Measurements from ENCODE around the gene OXCT2.
"Not testable (repeated sequence)": the region's sequence is repeated elsewhere in the genome, so short reads cannot be mapped to it uniquely, and the experiment has no call there.

- not testable (repeated sequence) for TF ChIP-seq SMAD1 (IDR thresholded peaks at IDR 0.05; ENCODE audit: low read depth, low read length, partially characterized antibody); ZBTB33 (CRISPR knock-in tag; IDR thresholded peaks at IDR 0.05); NRF1 (conservative IDR thresholded peaks at IDR 0.05 in 1 of 2, IDR thresholded peaks at IDR 0.05 in 1 of 2); JUND (IDR thresholded peaks at IDR 0.05; ENCODE audit: borderline replicate concordance, low read depth, low read length); JUND (tag; IDR thresholded peaks at IDR 0.05; ENCODE audit: borderline replicate concordance, low read depth, low read length); ZBED1 (IDR thresholded peaks at IDR 0.05); SP1 (CRISPR knock-in tag; IDR thresholded peaks at IDR 0.05); ATF3 (IDR thresholded peaks at IDR 0.05); ATF3 (CRISPR knock-in tag; conservative IDR thresholded peaks at IDR 0.05); GATA2 (CRISPR knock-in tag; IDR thresholded peaks at IDR 0.05); BRCA1 (IDR thresholded peaks at IDR 0.05); BRCA1 (CRISPR knock-in tag; IDR thresholded peaks at IDR 0.05); U2AF2 (optimal IDR thresholded peaks at IDR 0.05; ENCODE audit: low read depth, low read length); ZKSCAN1 (IDR thresholded peaks at IDR 0.05; ENCODE audit: low read depth, low read length); ZNF644 (tag; IDR thresholded peaks at IDR 0.05; ENCODE audit: low read depth); PML (IDR thresholded peaks at IDR 0.05; ENCODE audit: low read length)
These were observed 4.0 kb upstream of the OXCT2 start for GRCh38 chr1:39775141-39775540.

All from K562 (cell line).